Measurements from ENCODE around the gene PSMD13.

Gene PSMD13

DNA sequence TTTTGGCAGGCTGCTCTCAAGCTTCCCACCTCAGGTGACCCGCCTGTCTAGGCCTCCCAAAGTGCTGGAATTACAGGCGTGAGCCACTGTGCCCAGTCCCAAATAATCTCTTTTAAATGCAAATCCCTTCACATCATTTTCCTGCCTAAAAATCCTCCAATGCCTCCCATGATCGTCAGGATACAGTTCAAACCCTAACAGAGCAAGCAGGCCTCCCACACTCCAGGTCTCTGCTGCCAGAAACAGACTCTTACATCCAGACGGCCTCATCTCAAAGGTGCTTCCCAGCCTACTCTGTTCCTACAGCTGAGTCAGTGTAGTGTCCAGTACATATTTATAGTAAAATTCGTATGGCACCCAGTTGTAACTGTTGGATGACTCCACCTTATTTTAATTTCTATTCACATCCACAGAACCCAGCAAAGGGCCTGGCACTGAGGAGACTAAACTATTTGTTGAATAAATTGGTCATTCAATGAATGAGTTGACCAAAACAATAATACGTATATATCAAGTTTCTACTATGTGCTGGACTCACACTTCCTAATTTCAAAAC lies 8.9 kb upstream of the PSMD13 start:
- TF ChIP-seq FOXP2 (optimal IDR thresholded peaks at IDR 0.05; ENCODE audit: borderline replicate concordance, extremely low read depth, extremely low read length, insufficient read depth) (no peak), POLR2AphosphoS5 (IDR thresholded peaks at IDR 0.05; ENCODE audit: low read depth, low read length) (no peak), TAF1 (IDR thresholded peaks at IDR 0.05; ENCODE audit: borderline replicate concordance, insufficient read depth, low read length) (no peak), SIN3A (IDR thresholded peaks at IDR 0.05; ENCODE audit: borderline replicate concordance, insufficient read depth, low read length) (no peak)
- TF ChIP-seq, protein P1, sequence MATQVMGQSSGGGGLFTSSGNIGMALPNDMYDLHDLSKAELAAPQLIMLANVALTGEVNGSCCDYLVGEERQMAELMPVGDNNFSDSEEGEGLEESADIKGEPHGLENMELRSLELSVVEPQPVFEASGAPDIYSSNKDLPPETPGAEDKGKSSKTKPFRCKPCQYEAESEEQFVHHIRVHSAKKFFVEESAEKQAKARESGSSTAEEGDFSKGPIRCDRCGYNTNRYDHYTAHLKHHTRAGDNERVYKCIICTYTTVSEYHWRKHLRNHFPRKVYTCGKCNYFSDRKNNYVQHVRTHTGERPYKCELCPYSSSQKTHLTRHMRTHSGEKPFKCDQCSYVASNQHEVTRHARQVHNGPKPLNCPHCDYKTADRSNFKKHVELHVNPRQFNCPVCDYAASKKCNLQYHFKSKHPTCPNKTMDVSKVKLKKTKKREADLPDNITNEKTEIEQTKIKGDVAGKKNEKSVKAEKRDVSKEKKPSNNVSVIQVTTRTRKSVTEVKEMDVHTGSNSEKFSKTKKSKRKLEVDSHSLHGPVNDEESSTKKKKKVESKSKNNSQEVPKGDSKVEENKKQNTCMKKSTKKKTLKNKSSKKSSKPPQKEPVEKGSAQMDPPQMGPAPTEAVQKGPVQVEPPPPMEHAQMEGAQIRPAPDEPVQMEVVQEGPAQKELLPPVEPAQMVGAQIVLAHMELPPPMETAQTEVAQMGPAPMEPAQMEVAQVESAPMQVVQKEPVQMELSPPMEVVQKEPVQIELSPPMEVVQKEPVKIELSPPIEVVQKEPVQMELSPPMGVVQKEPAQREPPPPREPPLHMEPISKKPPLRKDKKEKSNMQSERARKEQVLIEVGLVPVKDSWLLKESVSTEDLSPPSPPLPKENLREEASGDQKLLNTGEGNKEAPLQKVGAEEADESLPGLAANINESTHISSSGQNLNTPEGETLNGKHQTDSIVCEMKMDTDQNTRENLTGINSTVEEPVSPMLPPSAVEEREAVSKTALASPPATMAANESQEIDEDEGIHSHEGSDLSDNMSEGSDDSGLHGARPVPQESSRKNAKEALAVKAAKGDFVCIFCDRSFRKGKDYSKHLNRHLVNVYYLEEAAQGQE (IDR thresholded peaks at IDR 0.05; ENCODE audit: insufficient read depth in 1 of 2, low read depth in 2 of 2, low read length in 2 of 2) = no peak

GRCh38 chr11:230431-230830 lies 6.3 kb upstream of the PSMD13 start:
- TF ChIP-seq, protein P1 (IDR thresholded peaks at IDR 0.05; ENCODE audit: insufficient read depth in 1 of 2, low read depth in 2 of 2, low read length in 2 of 2) = no peak
- TF ChIP-seq FOXP2 (optimal IDR thresholded peaks at IDR 0.05; ENCODE audit: borderline replicate concordance, extremely low read depth, extremely low read length, insufficient read depth) (no peak), POLR2AphosphoS5 (IDR thresholded peaks at IDR 0.05; ENCODE audit: low read depth, low read length) (no peak), SIN3A (IDR thresholded peaks at IDR 0.05; ENCODE audit: borderline replicate concordance, insufficient read depth, low read length) (no peak), TAF1 (IDR thresholded peaks at IDR 0.05; ENCODE audit: borderline replicate concordance, insufficient read depth, low read length) (no peak)

DNA sequence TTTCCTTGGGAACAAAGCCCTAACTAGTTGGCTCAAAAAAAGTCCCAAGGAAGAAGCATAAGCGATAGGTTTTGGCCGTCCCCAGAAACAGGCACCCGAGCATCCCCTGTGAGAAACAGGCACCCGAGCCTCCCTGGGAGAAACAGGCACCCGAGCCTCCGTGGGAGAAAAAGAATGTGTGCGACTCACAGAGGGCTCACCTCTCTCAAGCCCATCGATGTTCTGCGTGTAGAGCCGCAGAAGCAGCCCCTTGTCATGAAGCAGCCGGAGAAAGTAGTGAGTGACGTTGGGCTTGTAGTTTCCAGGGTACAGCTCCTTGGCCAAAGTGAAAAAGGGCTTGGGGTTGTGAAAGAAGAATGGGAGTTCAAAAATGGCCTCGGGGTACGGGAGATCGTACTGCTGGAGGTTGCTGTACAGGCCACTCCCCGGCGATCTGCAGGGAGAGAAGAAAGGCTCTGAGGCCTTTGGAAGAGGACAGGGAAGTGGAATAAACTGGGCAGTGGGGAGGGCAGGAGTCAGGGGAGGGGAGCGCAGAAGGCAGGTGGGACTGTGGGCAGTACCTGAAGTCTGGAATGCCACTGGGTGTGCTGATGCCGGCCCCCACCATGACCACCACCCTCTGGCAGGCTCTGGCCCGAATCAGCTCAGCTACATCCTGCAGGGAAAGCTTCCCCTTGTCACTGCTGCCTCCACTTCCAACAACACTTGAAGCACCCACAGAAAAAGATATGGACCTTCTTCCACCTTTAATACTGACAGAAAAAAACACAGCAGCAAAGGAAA lies 3.8 kb upstream of the PSMD13 start:
- no peak for TF ChIP-seq POLR2AphosphoS5 (IDR thresholded peaks at IDR 0.05; ENCODE audit: low read depth, low read length)
- TF ChIP-seq FOXP2 (optimal IDR thresholded peaks at IDR 0.05; ENCODE audit: borderline replicate concordance, extremely low read depth, extremely low read length, insufficient read depth) = no peak
- TF ChIP-seq, protein P1 (IDR thresholded peaks at IDR 0.05; ENCODE audit: insufficient read depth in 1 of 2, low read depth in 2 of 2, low read length in 2 of 2) = no peak
- no peak for TF ChIP-seq TAF1 (IDR thresholded peaks at IDR 0.05; ENCODE audit: borderline replicate concordance, insufficient read depth, low read length)
- TF ChIP-seq SIN3A (IDR thresholded peaks at IDR 0.05; ENCODE audit: borderline replicate concordance, insufficient read depth, low read length) = no peak

- no peak for TF ChIP-seq POLR2AphosphoS5 (IDR thresholded peaks at IDR 0.05; ENCODE audit: low read depth, low read length)
- TF ChIP-seq FOXP2 (optimal IDR thresholded peaks at IDR 0.05; ENCODE audit: borderline replicate concordance, extremely low read depth, extremely low read length, insufficient read depth) = no peak
- TF ChIP-seq TAF1 (IDR thresholded peaks at IDR 0.05; ENCODE audit: borderline replicate concordance, insufficient read depth, low read length) = no peak
- no peak for TF ChIP-seq SIN3A (IDR thresholded peaks at IDR 0.05; ENCODE audit: borderline replicate concordance, insufficient read depth, low read length)
These were observed 1.6 kb upstream of the PSMD13 start for GRCh38 chr11:235180-235579.

- TF ChIP-seq, protein P1 (IDR thresholded peaks at IDR 0.05; ENCODE audit: insufficient read depth in 1 of 2, low read depth in 2 of 2, low read length in 2 of 2) = no peak
- no peak for TF ChIP-seq POLR2AphosphoS5 (IDR thresholded peaks at IDR 0.05; ENCODE audit: low read depth, low read length)
- TF ChIP-seq TAF1 (IDR thresholded peaks at IDR 0.05; ENCODE audit: borderline replicate concordance, insufficient read depth, low read length) = no peak
- TF ChIP-seq SIN3A (IDR thresholded peaks at IDR 0.05; ENCODE audit: borderline replicate concordance, insufficient read depth, low read length) = no peak
- no peak for TF ChIP-seq FOXP2 (optimal IDR thresholded peaks at IDR 0.05; ENCODE audit: borderline replicate concordance, extremely low read depth, extremely low read length, insufficient read depth)
These were observed 1.2 kb upstream of the PSMD13 start for GRCh38 chr11:235609-235996.
